HG03469 (cell line): Measurements from ENCODE around the gene NCK1.
"Not testable (repeated sequence)": the region's sequence is repeated elsewhere in the genome, so short reads cannot be mapped to it uniquely, and the experiment has no call there.

Experiments
- ATAC-seq: cut with Tn5 transposase; IDR thresholded peaks from one replicate; pipeline ENCODE4 v1.9.1; 2021; ENCODE audit warnings: mild to moderate bottlenecking, moderate library complexity, moderate number of reproducible peaks; ENCODE audit not compliant: unreplicated experiment

Gene NCK1

DNA sequence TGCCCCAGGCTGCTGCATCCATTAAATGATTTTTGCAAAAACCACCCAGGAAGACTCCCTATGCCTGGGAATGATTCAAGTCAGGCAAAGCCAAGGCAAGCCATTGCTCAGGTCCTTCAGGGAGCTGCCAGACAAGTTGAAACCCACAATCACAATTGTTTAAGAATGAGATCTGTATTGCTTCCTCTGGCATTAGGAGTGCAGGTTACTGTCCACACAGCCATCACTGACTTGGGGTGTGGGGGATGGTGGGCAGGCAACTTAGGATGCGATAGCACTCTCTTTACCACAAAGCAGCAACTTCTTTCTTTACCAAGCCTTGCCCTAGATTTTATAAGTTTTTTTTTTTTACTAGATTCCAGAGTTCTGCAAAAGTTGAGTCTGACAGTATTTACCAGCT, 80.8 kb downstream of the NCK1 start:
- no peak for ATAC-seq

DNA sequence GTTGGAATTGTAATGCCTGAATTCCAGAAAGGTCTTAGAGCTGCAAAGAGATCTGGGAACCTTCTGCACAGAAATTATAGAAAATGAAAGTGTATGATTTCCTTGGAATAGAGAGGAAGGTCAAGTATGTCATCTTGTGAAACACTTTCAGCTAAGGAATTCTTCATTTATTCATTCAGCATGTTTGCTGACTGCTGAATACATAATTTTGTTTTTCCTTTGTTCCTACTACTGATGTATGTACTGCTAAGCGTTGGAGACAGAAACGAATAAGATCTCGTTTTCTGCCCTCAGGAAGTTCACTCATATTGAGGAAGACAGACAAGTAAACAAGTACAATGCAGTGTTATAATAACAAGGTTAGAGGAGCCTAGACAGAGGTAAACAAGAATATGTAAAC, 81.4 kb downstream of the NCK1 start:
- no peak for ATAC-seq

DNA sequence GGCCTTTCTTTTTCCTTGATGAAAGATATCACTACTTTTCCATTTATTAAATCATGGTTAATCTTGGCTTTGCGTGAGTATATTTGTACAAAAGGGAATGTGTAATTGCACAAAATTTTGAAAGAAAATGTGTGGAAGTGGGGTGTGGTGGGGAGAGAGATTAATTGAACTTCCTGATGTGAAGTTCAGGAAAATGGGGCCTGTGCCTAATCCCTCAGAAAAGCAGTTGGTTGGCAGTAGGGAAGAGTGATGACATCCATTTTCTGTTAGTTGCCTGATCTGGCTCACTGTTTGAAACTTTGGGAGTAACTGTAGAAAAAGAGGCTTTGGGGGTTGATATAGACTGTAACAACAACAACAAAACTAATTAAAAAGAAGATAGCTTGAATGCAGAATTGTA, 85.0 kb downstream of the NCK1 start:
- no peak for ATAC-seq

DNA sequence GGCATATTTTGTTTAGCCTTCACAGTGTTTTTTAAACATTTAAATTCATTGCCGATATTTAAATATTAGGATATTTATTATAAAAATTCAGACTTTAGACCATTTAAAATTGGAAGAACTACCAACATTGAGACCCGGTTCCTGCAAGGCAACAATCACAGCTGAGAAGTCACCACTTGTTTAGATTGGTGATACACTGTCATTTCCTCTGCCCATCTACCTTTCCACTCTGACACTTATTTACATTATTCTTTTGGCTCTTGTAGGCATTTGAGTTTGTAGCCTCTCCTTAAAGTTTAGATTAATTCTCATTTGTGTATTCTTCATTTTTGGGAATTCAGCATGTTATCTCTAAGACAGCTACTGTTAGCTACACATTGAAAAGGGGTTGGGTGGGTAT, 85.5 kb downstream of the NCK1 start:
- ATAC-seq = no peak

DNA sequence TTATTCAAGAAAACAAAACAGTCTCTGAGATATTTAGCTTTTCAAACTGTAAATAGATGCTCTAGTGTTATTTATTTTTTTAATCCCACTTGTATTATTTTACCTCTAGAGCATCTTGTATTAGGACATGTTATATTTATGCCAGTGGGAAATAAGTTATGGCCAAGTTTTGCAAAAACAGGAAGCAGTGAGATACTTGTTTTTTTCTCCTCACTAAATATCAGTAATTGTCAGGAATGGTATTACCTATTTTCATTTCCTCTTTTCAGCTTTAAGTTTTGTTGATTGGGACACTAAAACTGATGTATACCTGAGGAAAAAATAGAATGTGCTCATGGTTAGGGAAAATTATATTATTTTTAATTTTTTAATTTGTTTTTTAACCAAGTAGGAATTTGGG, 87.1 kb downstream of the NCK1 start:
- no peak for ATAC-seq

DNA sequence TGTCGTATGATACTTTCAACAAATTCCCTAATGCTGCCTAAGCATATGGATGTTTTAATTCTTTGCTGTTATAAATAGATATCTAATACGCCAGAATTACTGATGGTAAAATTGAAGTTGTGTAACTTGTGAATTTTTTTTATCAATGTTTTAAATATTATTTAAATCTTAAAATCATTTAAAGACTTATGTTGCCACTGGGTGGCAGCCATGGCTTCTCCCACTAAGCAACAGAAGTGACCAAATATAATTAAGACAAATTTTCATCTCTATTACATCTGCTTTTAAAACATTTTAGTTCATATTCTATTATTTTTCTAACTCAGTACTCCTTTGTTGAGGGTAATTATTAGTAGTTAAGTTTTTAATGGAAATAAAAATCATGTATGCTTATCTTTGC, 87.7 kb downstream of the NCK1 start:
- ATAC-seq = no peak

DNA sequence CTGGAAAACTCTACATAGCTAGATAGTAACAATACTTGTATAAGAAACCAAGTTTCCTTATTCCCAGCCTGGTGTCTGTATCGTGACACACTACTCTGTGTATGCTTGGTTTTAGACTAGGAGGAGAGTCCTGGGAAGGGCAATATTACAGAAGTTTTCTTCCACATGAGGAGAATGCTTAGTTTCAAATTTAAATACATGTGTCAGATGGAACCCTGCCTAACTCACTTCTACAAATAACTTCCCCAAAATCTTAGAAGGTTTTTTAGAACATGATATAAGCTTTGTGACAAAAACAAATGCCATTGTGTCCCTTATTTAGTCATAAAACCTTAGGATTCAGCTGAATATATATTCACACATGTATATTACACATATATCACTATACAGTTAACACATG, 88.6 kb downstream of the NCK1 start:
- no peak for ATAC-seq

DNA sequence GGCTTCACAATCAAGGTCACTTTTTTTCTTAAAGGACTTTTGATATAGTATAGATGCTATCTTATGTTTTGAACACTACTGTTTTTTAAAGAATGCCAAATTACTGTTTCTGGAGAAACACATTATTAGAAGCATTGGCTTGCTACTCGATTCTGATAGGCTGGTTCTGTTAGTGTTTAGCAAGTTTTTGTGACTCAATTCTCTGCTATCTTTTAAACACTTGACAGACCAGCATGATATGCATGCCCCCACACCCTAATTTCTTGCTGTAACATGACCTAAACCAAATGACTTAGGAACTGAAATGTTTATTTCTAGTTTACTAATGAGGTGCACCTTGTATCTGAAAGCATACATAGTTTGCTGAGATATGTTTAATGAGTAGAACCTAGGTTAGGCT, 90.3 kb downstream of the NCK1 start:
- no peak for ATAC-seq

DNA sequence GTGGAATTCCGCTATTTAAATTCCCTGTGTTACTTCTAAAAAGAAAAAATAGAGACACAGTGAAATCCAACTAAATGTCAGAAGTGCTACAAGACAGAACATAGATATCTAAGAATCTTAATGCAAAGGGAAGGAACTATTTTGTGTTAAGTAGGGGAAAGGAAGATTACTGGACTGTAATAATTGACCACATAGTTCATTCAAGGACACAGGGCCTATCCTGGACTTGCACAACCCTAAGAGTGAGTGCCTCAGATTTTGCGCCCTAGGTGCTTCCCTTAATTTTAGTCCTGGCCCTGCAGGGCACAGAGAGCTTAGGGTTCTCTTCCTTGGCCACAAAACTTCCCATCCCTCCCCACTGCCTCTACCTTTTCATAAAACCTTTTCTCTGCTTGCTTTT, 92.2 kb downstream of the NCK1 start:
- no peak for ATAC-seq

DNA sequence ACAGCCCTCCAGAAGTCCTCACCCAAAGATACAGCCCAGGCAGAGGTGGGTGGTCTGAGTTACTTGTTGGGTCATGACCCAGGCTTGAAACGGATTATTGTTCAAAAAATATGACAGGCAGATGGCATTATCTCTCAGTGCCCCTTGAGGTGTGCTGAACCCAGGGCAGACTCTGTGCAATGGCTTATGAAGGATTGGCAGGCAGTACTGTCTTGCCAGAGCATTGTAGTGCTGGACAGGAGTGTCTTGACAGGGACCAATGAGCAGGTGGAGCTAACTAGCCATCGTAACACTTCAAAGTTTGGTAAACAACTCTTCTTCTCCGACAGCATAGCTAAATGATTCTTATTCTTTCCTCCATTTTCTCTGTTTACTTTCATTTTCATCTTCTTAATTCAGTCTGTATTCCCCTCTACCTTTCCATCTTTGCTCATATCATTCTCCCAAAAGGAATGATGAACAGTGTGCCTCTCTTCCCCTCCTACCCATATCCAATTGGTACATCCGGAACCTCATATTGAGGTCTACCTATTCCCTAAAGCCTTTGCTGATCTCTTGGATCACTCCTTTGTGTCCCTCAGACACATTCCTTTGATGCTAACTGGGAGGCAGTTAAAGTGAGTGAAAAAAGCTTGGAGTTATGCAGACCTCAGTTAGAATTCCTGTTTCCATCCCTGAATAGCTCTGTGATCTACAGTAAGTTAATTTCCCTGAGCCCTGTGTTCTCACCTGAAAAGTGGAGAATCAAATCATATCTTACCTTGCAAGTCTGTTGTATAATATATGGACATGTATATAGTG, 93.2 kb downstream of the NCK1 start:
- no peak for ATAC-seq

DNA sequence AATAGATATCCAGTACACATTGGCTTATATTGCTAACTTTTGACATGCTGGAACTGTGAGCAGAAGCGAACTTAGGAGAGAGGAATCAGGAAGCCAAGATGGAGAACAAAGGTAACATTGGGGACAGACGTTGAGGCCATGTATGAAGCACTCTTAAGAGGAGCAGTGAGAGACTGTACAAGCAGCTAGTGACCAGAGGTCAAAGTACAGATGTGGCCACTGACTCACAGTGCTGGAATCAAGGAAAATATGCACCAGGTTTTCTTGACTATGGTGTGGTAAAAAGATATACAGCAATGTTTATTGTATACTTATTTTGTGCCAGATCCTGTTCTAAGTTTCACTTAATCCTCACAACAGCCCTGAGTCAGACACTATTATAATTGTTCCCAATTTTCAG, 93.8 kb downstream of the NCK1 start:
- ATAC-seq = no peak

DNA sequence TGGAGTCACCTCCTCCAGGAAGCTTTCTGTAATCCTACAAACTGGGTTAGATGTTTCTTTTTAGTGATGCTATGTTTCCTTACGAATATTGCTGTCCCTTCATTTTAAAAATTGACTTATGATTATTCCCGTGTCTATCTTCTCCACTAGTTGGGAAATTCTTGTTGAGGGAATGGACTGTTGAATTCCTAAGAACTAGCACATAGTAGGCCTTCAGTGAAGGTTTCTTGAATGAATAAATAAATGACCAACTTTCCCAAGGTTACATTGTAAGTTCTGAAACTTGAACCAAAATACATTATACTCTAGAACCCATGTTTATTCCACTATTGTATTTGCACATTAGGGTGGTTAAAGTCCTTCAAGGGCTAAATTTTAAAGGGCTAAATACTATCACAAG, 95.0 kb downstream of the NCK1 start:
- no peak for ATAC-seq

DNA sequence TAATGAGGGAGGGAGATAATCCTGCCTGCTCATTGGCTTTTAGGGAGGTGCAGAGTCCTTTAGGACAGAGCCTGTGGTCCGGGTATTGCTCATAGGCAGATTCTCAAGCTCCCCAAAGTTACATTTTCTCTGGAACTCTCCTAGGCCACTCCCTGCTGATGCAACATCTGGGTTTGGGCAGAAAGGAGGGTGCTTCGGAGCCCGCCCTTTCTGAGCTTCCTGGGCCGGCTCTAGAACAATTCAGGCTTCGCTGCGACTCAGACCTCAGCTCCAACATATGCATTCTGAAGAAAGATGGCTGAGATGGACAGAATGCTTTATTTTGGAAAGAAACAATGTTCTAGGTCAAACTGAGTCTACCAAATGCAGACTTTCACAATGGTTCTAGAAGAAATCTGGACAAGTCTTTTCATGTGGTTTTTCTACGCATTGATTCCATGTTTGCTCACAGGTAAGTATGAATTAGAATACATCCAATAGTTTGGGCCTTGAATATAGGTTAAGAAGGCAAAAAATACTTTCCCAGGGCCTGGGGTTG, 95.8 kb downstream of the NCK1 start, which contains the start of gene IL20RB:
Gene IL20RB (plus strand): TSS at position 233 of the 538 bp plus-strand sequence. CDS start 131 bp downstream, at position 364.
- ATAC-seq = no peak

DNA sequence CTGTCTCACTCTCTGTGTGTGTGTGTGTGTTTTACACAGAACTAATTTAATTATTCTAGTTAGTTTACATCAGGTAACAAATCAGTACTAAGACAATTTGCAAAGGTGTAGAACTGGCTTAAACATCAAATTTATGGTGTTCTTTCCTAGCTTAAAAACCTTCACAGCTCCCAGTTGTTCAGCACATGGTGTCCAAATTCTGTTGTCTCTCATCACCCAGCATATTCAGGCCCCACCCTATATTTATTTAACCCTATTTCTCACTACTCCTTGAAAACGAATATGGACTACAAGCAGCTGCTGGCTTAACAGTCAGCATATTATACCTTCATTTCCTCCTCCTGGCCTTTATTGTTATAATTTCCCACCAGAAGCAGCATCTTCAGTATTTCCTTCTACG, 96.9 kb downstream of the NCK1 start:
- ATAC-seq = no peak

DNA sequence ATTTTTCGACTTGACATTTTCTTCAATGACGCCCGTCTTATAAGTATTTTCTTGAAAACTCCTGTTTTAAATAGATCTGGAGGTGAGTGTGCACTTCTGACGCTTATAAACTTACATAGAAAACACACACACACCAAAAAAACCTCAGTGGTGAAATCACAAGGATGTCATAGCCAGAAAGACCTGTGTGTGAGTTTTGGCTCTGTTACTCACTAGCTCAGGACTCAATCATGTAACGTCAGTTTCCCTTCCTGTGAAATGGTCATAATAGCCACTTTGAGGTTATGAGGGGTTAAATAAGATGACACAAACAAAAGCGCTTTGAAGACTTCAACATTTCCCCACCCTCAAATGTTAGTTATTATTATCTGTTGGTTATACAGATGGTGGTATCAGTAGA, 97.6 kb downstream of the NCK1 start:
- no peak for ATAC-seq

DNA sequence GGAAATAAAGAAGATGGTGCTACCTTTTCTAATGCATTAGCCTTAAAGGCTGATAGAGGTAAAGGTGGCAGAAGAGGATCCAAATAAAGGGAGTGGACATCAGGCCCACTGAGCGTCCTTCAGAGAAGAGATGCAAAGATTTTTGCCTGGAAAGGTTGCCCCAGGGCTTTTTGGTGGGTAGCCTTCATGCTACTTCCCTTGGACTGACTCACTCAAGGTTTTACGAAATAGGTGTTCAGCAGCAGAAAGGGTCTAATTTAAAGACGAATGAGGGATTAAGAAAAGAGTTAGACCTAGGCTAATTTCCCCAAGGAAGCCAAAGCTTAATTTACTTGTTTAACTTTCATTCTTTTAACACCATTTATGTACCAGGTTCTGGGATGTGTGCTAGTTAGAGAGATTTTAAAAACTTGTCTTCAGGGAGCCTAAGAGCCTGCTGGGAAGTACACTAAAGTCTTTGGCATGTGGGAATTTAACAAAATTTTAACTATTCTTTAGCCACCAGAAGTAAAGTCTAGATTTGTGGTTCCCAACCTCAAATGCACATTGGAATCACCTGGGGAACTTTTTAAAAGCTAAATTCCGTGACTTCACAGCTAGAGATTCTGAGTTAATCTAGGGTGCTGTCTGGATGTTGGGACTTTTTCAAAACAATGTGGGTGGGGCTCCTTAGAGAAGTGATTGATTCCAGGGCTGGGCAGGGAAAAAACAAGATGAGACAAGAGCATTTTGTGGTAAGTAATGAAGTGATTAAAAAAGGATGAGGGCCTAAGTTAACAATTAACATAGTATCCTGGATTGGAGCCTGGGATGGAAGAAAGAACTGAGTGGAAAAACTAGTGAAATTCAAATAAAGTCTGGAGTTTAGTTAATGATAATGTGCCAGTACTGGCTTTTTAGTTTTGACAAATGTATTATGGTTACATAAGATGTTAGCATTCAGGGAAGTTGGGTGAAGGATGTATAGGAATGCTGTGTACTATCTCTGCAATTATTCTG, 99.1 kb downstream of the NCK1 start:
- no peak for ATAC-seq

DNA sequence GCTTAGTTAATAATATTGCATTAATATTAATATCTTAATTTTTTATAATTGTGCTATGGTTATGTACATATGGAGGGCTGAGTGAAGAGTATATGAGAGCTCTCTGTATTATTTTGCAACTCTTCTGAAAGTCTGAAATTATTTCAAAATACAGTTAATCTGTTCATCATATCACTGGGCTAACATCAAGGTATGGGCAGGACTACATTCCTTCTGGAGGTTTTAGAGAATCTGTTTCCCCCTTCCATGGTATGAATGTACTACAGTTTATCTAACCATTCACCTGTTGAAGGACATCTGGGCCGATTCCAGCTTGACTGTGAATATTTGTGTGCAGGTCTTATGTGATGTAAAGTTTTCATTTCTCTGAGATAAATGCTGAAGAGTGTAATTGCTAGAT, 100.9 kb downstream of the NCK1 start:
- ATAC-seq = no peak

DNA sequence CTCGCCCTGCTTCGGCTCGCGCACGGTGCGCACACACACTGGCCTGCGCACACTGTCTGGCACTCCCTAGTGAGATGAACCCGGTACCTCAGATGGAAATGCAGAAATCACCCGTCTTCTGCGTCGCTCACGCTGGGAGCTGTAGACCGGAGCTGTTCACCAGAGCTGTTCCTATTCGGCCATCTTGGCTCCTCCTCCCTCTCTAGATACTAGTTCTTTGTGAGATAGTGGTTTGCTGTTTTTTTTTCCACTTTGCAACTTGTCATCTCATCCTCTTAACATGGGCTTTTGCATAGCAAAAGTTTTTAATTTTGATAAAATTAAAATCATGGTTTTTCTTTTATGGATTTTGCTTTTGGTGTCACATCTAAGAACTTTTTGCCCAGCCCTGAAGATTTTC, 107.5 kb downstream of the NCK1 start:
- ATAC-seq = not testable (repeated sequence)

DNA sequence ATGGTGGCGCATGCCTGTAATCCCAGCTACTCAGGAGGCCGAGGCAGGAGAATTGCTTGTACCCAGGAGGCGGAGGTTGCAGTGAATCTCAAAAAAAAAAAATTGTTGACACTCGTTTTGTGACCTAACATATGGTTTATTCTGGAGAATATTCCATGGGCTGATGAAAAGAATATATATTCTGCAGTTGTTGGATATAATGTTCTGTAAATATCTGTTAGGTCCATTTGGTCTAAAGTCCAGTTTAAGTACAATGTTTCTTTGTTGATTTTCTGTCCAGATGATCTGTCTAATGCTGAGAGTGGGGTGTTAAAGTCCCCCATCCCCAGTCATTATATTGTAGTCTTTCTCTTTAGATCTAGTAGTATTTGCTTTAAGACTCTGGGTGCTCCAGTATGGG, 111.3 kb downstream of the NCK1 start:
- no peak for ATAC-seq

DNA sequence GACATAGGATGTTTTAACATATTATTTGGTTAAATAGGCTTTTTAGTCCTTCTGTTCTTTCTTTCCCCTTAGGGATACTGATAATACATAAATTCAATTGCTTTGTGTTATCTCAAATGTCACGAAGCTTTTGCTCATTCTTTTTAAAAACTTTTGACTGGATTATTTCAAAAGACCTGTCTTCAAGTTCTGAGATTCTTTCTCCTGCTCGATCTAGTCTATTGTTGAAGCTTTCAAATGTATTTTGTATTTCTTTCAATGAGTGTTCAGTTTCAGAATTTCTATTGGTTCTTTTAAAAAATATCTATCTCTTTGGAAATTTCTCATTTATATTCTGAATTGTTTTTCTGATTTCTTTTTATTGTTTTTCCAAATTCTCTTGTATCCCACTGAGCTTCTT, 112.7 kb downstream of the NCK1 start:
- ATAC-seq = no peak

DNA sequence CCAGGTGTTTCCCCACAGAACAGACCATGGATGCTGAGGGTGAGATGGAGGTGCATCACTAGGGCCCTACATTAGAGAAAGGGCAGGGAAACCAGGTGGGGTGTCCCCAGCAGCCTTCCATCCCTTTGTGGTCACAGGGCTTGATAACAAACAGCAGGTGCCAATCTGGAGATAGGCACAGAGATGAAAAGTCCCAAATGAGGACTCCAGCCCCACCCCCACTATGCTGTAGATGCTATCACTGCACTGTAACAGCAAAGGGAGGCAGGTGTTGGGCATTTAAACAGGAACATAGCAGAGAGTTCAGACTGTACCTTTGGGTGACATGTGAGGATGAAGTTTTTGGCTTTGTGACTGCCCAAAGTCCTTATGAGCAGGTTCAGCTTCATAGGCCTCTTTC, 117.2 kb downstream of the NCK1 start:
- no peak for ATAC-seq

DNA sequence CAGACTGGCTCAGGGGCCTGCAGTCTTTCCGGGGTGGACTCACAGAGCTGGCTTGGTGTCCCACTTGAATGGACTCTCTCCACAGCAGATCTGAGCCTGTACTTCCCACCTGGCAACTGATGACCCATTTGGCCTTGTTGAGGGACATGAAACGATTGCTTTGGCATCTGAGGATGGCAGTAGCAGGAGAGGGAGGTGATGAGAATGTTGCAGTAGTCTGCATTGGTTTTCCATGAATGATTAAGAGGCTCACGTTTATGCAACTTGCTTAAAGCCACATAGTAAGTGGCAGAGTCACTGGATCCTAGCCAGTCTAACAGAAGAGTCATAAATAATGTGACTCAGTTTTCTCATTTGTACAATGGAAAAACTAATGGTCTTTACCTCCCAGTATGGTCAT, 117.7 kb downstream of the NCK1 start:
- ATAC-seq = no peak
